ENCODE measurements around the gene SYNPO2L. TPM values are rescaled to one million over a fixed set of nuclear protein-coding genes. Genes with fewer than 3 reads are reported as not detected.
"Not testable (repeated sequence)": the region's sequence is repeated elsewhere in the genome, so short reads cannot be mapped to it uniquely, and the experiment has no call there.

Gene SYNPO2L
- total and polyA plus RNA-seq, 9 donors: 0.07 to 0.61 (median 0.15) TPM; not detected in 4

DNA sequence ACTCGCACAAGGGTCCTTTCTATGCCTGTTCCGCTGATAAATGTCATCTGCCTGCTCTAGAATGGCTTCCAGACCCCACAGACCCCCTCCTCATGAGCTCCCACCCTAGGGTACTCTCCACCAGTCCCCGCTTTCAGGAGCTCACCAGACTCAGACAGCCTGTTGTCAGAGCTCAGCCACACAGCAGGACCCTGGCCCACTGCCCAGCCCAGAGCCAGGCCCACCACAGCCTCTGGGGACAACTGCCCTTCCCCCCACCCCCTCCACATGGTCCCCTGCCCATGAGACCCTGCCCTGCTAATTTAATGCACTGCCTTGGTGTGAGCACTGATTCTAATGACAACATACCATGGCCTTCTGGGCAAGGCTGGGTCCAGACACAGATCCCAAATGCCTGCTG is 9.8 kb upstream of the SYNPO2L start:
- DNase-seq; H3K27me3 ChIP-seq; H3K4me1 ChIP-seq (ENCODE audit: insufficient read depth); H3K4me3 ChIP-seq; H3K9me3 ChIP-seq; H3K36me3 ChIP-seq; intact Hi-C loops (cut with DNase I); H3K27ac ChIP-seq: not testable (repeated sequence)
- WGBS, 3 donors: 78 to 92% (median 81%) methylated on average over 3 of the region's 3 CpGs

DNA sequence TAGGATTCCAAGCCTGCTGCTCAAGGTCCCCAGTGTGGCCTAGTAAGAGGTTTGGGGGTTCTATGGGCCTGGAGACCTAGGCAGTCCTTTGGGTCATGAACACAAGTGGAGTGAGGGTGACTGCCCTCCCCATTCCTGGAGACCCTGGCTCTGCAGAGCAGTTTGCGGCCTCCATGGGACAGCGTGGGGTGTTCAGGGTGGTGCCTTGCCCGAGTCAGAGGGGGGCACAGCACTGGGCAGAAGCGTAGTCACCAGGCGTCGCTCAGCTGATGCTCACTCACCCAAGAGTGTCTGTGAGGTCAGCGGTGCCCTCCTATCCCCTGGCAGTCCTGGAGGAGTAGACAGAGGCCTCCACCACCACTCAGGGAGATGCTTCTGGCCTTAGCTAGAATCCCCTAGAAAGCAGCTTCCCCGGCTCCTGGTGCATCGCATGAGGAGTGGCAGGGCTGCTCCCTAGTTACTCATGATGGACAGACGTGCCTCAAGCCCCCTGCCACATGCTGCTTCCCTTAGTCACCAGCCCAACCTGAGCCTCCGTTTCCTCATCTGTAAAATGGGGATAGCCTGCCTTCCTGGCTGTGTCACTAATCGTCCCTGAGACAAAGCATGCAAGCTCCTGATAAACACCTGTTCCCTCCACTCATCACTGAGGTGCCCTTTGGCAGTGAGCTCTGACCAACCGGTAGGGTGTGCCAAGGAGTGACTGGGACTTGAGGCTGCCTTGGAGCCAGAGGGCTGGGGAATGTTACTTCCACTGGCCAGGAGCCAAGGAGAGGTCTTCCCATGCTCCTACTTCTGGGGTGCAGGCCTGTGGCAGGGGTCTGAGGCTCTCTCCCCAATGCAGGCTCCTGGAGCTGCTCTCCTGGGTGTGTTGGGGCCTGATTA is 8.6 kb upstream of the SYNPO2L start:
- H3K27me3 ChIP-seq; H3K4me3 ChIP-seq; H3K4me1 ChIP-seq (ENCODE audit: insufficient read depth); H3K27ac ChIP-seq; H3K36me3 ChIP-seq; intact Hi-C loops (cut with DNase I); H3K9me3 ChIP-seq: not testable (repeated sequence)
- DNase-seq: peak in 1 of 5 donors; percentile 8
- WGBS, 3 donors: 65 to 78% (median 72%) methylated on average over 13 of the region's 13 CpGs

DNA sequence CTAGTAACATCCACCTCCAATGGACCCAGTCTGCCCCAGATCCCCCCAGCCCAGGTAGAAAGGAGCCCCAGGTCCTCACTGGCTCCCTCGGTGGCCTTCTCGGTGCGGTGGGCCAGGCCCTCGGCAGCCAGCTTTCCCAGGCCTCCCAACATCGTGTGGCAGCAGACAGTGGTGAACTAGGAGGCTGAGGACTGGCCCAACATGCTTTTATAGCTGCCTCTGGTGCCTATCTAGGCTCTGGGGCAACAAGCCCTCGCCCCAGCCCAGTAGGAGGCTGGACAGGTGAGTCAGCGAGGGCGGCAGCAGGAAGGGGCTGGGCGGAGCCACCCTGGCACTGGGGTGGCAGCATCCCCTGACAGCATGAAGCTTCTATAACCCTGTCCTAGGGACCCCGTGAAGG is 7.8 kb upstream of the SYNPO2L start:
- intact Hi-C loops (cut with DNase I); H3K27ac ChIP-seq; H3K4me3 ChIP-seq; H3K4me1 ChIP-seq (ENCODE audit: insufficient read depth); H3K27me3 ChIP-seq; H3K9me3 ChIP-seq; H3K36me3 ChIP-seq: not testable (repeated sequence)
- 59 to 81% (median 70%) methylated on average over 6 to 10 of the region's 10 CpGs for WGBS, 3 donors
- DNase-seq: peak in 1 of 5 donors; percentile 4

DNA sequence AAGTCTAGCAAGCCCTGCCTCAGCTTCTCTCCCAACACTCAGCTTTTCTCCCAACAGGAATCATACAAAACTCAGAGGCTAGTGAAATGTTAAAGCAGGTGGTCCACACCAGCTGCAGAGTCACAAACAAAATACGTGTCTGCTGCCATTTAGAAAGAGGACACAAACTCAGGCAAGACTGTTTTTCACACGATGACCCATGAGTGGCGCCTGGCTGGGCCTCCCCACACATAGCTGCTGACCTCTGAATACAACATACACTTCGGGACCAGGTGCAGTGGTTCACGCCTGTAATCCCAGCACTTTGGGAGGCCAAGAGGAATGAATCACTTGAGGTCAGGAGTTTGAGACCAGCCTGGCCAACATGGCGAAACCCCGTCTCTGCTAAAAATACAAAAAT is 6.9 kb upstream of the SYNPO2L start:
- H3K27ac ChIP-seq; H3K27me3 ChIP-seq; H3K4me3 ChIP-seq; H3K9me3 ChIP-seq; intact Hi-C loops (cut with DNase I); H3K4me1 ChIP-seq (ENCODE audit: insufficient read depth); H3K36me3 ChIP-seq: not testable (repeated sequence)
- peak in 1 of 5 donors; percentile 4 for DNase-seq
- 61 to 65% (median 64%) methylated on average over 7 of the region's 7 CpGs for WGBS, 3 donors

- DNase-seq: no peak
- Histone ChIP-seq H3K9me3 (no peaks in the 10 kb centered on the region), H3K36me3 (no peaks in the 10 kb centered on the region), H3K4me3 (no peak overlapping the region), H3K4me1 (ENCODE audit: insufficient read depth) (no peaks in the 10 kb centered on the region), H3K27me3 (no peaks in the 10 kb centered on the region), H3K27ac (no peak overlapping the region)
- intact Hi-C loops (cut with DNase I): no loop called here
- 80 to 86% (median 85%) methylated on average over 12 of the region's 12 CpGs for WGBS, 3 donors
- no peak for TF ChIP-seq POLR2A (IDR thresholded peaks at IDR 0.05)
- TF ChIP-seq CTCF (IDR thresholded peaks at IDR 0.05): no peak
- TF ChIP-seq EP300 (IDR thresholded peaks at IDR 0.05): no peak
Measured at GRCh38 chr10:73655257-73655989, 406 bp downstream of the SYNPO2L start.

DNA sequence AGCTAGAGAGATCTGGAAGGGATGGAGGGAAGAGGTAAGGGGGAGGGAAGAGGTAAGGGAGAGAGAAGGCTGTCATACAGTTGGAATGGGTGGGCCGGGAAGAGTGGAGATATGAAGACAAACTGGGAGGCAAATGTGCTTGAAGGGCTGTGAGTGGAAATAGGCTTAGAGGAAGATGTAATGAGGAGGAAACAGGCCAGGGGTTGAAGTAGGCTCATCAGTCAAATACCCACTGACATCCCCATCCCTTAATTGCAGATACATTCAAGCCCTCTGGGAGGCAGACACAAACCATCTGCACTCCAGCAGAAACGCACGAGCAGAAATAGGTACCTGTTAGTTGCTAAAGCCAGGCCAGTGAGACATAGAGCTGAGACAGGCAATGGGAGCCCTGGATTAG is 2.1 kb downstream of the SYNPO2L start:
- intact Hi-C loops (cut with DNase I): no loop called here
- H3K27me3 ChIP-seq: no peaks in the 10 kb centered on the region
- TF ChIP-seq CTCF (IDR thresholded peaks at IDR 0.05): no peak
- H3K36me3 ChIP-seq: no peaks in the 10 kb centered on the region
- no peak overlapping the region for H3K27ac ChIP-seq
- no peaks in the 10 kb centered on the region for H3K9me3 ChIP-seq
- WGBS, 3 donors: 60 to 67% (median 65%) methylated on average over 3 of the region's 3 CpGs
- DNase-seq: no peak
- no peak overlapping the region for H3K4me3 ChIP-seq
- no peaks in the 10 kb centered on the region for H3K4me1 ChIP-seq (ENCODE audit: insufficient read depth)

Measured in ovary (tissue), 9 donors.